Mucosa of stomach (tissue), 1 donor: Measurements from ENCODE around the gene SRGAP2C.
"Not testable (repeated sequence)": the region's sequence is repeated elsewhere in the genome, so short reads cannot be mapped to it uniquely, and the experiment has no call there.

ENCODE experiments used
- H3K27me3 ChIP-seq: one replicate; pipeline ENCODE4 v1.7.0; 2013; ENCODE audit warnings: mild to moderate bottlenecking, low read length; ENCODE audit not compliant: control insufficient read depth, insufficient read depth
- H3K36me3 ChIP-seq: one replicate; pipeline ENCODE4 v1.7.0; 2013; ENCODE audit warnings: low read length; ENCODE audit not compliant: control insufficient read depth, insufficient read depth
- H3K4me1 ChIP-seq: one replicate; pipeline ENCODE4 v1.7.0; 2013; ENCODE audit warnings: mild to moderate bottlenecking, low read length; ENCODE audit not compliant: control insufficient read depth, insufficient read depth
- H3K4me3 ChIP-seq: one replicate; pipeline ENCODE4 v1.7.0; 2013; ENCODE audit warnings: low read length
- H3K9ac ChIP-seq: one replicate; pipeline ENCODE4 v1.7.0; 2013; ENCODE audit warnings: mild to moderate bottlenecking, low read length, moderate library complexity
- H3K9me3 ChIP-seq: one replicate; pipeline ENCODE4 v1.7.0; 2013; ENCODE audit warnings: mild to moderate bottlenecking, low read length, moderate library complexity; ENCODE audit not compliant: control insufficient read depth
- donor health status: Pancreatic carcinoma.

The SRGAP2C gene

GRCh38 chr1:121252656-121253055, 67.9 kb downstream of the SRGAP2C start:
- not testable (repeated sequence) for H3K9ac ChIP-seq, H3K9me3 ChIP-seq, H3K4me3 ChIP-seq, H3K27me3 ChIP-seq, H3K36me3 ChIP-seq, H3K4me1 ChIP-seq

- not testable (repeated sequence) for H3K36me3 ChIP-seq, H3K27me3 ChIP-seq, H3K4me1 ChIP-seq, H3K9me3 ChIP-seq, H3K4me3 ChIP-seq, H3K9ac ChIP-seq
Measured at GRCh38 chr1:121254618-121255017, 69.8 kb downstream of the SRGAP2C start.

GRCh38 chr1:121257632-121258031, 72.9 kb downstream of the SRGAP2C start:
- H3K9me3 ChIP-seq, H3K4me1 ChIP-seq, H3K36me3 ChIP-seq, H3K4me3 ChIP-seq, H3K9ac ChIP-seq, H3K27me3 ChIP-seq: not testable (repeated sequence)

GRCh38 chr1:121258134-121258533, 73.4 kb downstream of the SRGAP2C start:
- H3K9me3 ChIP-seq, H3K36me3 ChIP-seq, H3K4me3 ChIP-seq, H3K27me3 ChIP-seq, H3K4me1 ChIP-seq, H3K9ac ChIP-seq: not testable (repeated sequence)

- H3K27me3 ChIP-seq, H3K9ac ChIP-seq, H3K36me3 ChIP-seq, H3K9me3 ChIP-seq, H3K4me1 ChIP-seq, H3K4me3 ChIP-seq: not testable (repeated sequence)
Measured at GRCh38 chr1:121260205-121260604, 75.4 kb downstream of the SRGAP2C start.

GRCh38 chr1:121262163-121262562, 77.4 kb downstream of the SRGAP2C start:
- not testable (repeated sequence) for H3K27me3 ChIP-seq, H3K4me3 ChIP-seq, H3K9me3 ChIP-seq, H3K9ac ChIP-seq, H3K36me3 ChIP-seq, H3K4me1 ChIP-seq

GRCh38 chr1:121263789-121264244, 79.0 kb downstream of the SRGAP2C start:
- not testable (repeated sequence) for H3K4me1 ChIP-seq, H3K9me3 ChIP-seq, H3K9ac ChIP-seq, H3K4me3 ChIP-seq, H3K27me3 ChIP-seq, H3K36me3 ChIP-seq

- not testable (repeated sequence) for H3K9ac ChIP-seq, H3K9me3 ChIP-seq, H3K4me1 ChIP-seq, H3K27me3 ChIP-seq, H3K36me3 ChIP-seq, H3K4me3 ChIP-seq
Measured at GRCh38 chr1:121267072-121267471, 82.3 kb downstream of the SRGAP2C start.

GRCh38 chr1:121269309-121269708, 84.5 kb downstream of the SRGAP2C start:
- not testable (repeated sequence) for H3K4me1 ChIP-seq, H3K9me3 ChIP-seq, H3K9ac ChIP-seq, H3K27me3 ChIP-seq, H3K36me3 ChIP-seq, H3K4me3 ChIP-seq

- H3K9ac ChIP-seq, H3K36me3 ChIP-seq, H3K4me1 ChIP-seq, H3K9me3 ChIP-seq, H3K4me3 ChIP-seq, H3K27me3 ChIP-seq: not testable (repeated sequence)
Measured at GRCh38 chr1:121269973-121270372, 85.2 kb downstream of the SRGAP2C start.

GRCh38 chr1:121271143-121271715, 86.5 kb downstream of the SRGAP2C start:
- not testable (repeated sequence) for H3K4me3 ChIP-seq, H3K27me3 ChIP-seq, H3K4me1 ChIP-seq, H3K9ac ChIP-seq, H3K36me3 ChIP-seq, H3K9me3 ChIP-seq

GRCh38 chr1:121275435-121275834, 90.7 kb downstream of the SRGAP2C start:
- H3K27me3 ChIP-seq, H3K4me3 ChIP-seq, H3K36me3 ChIP-seq, H3K4me1 ChIP-seq, H3K9me3 ChIP-seq, H3K9ac ChIP-seq: not testable (repeated sequence)

GRCh38 chr1:121278202-121278601, 93.4 kb downstream of the SRGAP2C start:
- H3K9ac ChIP-seq, H3K9me3 ChIP-seq, H3K4me3 ChIP-seq: not testable (repeated sequence)

More at GRCh38 chr1:121278202-121278601, 93.4 kb downstream of the SRGAP2C start:
- not testable (repeated sequence) for H3K36me3 ChIP-seq, H3K4me1 ChIP-seq, H3K27me3 ChIP-seq
